Astrocyte of the cerebellum (primary cell): ENCODE measurements around the gene REPIN1.

Source experiments
- DNase-seq: peaks from one replicate; pipeline ENCODE4 v3.0.0-alpha.2; 2011; ENCODE audit warnings: low read depth
- H3K4me3 ChIP-seq: 2 replicates; pipeline ENCODE4 v1.5.1; 2011; ENCODE audit warnings: mild to moderate bottlenecking, low read depth, low read length, moderate library complexity
- CTCF ChIP-seq: IDR thresholded peaks from 2 replicates; pipeline ENCODE4 v1.5.1; 2012; ENCODE audit warnings: low read length, low read depth, moderate library complexity, mild to moderate bottlenecking; ENCODE audit errors: missing control alignments
- in situ Hi-C: cut with HindIII; loops from 2 replicates; pipeline ENCODE4 v1.10.0; 2017; ENCODE audit warnings: low sequenced_read_pairs

The REPIN1 gene

GRCh38 chr7:150358433-150358832 is 10.2 kb upstream of the REPIN1 start:
- no peak for DNase-seq
- no peak overlapping the region for H3K4me3 ChIP-seq
- TF ChIP-seq CTCF: no peak
- in situ Hi-C loops: no loop called here

GRCh38 chr7:150358988-150359621 is 9.5 kb upstream of the REPIN1 start:
- H3K4me3 ChIP-seq: no peak overlapping the region
- in situ Hi-C loops: no loop called here
- TF ChIP-seq CTCF: no peak
- no peak for DNase-seq

GRCh38 chr7:150359622-150360362 is 8.8 kb upstream of the REPIN1 start:
- H3K4me3 ChIP-seq: no peak overlapping the region
- no peak for TF ChIP-seq CTCF
- in situ Hi-C loops: no loop called here
- DNase-seq: no peak

- no peak overlapping the region for H3K4me3 ChIP-seq
- no peak for TF ChIP-seq CTCF
- DNase-seq: no peak
- in situ Hi-C loops: no loop called here
Measured at GRCh38 chr7:150360363-150361058, 8.1 kb upstream of the REPIN1 start.

GRCh38 chr7:150361402-150361801 is 7.2 kb upstream of the REPIN1 start:
- in situ Hi-C loops: no loop called here
- H3K4me3 ChIP-seq: no peak overlapping the region
- no peak for TF ChIP-seq CTCF
- no peak for DNase-seq

GRCh38 chr7:150361807-150362621 is 6.6 kb upstream of the REPIN1 start:
- no peak overlapping the region for H3K4me3 ChIP-seq
- in situ Hi-C loops: no loop called here
- DNase-seq: no peak
- TF ChIP-seq CTCF: no peak
